NCI-H2081 treated with DMSO at 0.1 percent for 48 hours (cell line): Measurements from ENCODE around the gene DXO.

ENCODE experiments used
- DNase-seq: peaks from one replicate; lab custom pipeline; 2025; lab: John Stamatoyannopoulos, UW

DXO gene

GRCh38 chr6:31928672-31928939 lies 43.3 kb downstream of the DXO start:
- DNase-seq: no peak

- no peak for DNase-seq
Observed at GRCh38 chr6:31927863-31928671, 43.9 kb downstream of the DXO start.

GRCh38 chr6:31927242-31927862 lies 44.6 kb downstream of the DXO start, which contains the start of gene C2:
TSS of gene C2 (plus strand) at chr6:31927717. CDS start at chr6:31927753, 36 bp downstream.
- DNase-seq: no peak

- DNase-seq: no peak
Observed at GRCh38 chr6:31922942-31923341, 49.0 kb downstream of the DXO start.

GRCh38 chr6:31920811-31921210 lies 51.1 kb downstream of the DXO start:
- DNase-seq: no peak
